ENCODE results near the gene STK32C. TPM values are rescaled to one million over a fixed set of nuclear protein-coding genes. Genes with fewer than 3 reads are reported as not detected.

The STK32C gene
- total RNA-seq, 6 donors from 2014 or later = 4.8 to 18.3 (median 15.6) TPM

GRCh38 chr10:132263866-132264265 lies 43.9 kb downstream of the STK32C start:
- DNase-seq = peak in 1 of 2 donors; percentile 47
- Histone ChIP-seq H3K27ac (no peak overlapping the region), H3K4me3 (no peak overlapping the region), H3K4me1 (peaks cover 0 to 21% (median 13%) of the 10 kb centered on the region in 4 donors), H3K9me3 (no peaks in the 10 kb centered on the region), H3K36me3 (no peaks in the 10 kb centered on the region), H3K27me3 (no peaks in the 10 kb centered on the region)
- TF ChIP-seq POLR2AphosphoS5 (IDR thresholded peaks at IDR 0.05) (no peak), POLR2A (IDR thresholded peaks at IDR 0.05) (no peak), EP300 (IDR thresholded peaks at IDR 0.05) (no peak)
- TF ChIP-seq, protein P1, sequence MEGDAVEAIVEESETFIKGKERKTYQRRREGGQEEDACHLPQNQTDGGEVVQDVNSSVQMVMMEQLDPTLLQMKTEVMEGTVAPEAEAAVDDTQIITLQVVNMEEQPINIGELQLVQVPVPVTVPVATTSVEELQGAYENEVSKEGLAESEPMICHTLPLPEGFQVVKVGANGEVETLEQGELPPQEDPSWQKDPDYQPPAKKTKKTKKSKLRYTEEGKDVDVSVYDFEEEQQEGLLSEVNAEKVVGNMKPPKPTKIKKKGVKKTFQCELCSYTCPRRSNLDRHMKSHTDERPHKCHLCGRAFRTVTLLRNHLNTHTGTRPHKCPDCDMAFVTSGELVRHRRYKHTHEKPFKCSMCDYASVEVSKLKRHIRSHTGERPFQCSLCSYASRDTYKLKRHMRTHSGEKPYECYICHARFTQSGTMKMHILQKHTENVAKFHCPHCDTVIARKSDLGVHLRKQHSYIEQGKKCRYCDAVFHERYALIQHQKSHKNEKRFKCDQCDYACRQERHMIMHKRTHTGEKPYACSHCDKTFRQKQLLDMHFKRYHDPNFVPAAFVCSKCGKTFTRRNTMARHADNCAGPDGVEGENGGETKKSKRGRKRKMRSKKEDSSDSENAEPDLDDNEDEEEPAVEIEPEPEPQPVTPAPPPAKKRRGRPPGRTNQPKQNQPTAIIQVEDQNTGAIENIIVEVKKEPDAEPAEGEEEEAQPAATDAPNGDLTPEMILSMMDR (IDR thresholded peaks at IDR 0.05) = no peak
- no peak for ATAC-seq (ENCODE audit: low FRiP score in 2 of 2)
- WGBS, 2 donors = 86 to 92% methylated on average over 9 of the region's 9 CpGs

DNA sequence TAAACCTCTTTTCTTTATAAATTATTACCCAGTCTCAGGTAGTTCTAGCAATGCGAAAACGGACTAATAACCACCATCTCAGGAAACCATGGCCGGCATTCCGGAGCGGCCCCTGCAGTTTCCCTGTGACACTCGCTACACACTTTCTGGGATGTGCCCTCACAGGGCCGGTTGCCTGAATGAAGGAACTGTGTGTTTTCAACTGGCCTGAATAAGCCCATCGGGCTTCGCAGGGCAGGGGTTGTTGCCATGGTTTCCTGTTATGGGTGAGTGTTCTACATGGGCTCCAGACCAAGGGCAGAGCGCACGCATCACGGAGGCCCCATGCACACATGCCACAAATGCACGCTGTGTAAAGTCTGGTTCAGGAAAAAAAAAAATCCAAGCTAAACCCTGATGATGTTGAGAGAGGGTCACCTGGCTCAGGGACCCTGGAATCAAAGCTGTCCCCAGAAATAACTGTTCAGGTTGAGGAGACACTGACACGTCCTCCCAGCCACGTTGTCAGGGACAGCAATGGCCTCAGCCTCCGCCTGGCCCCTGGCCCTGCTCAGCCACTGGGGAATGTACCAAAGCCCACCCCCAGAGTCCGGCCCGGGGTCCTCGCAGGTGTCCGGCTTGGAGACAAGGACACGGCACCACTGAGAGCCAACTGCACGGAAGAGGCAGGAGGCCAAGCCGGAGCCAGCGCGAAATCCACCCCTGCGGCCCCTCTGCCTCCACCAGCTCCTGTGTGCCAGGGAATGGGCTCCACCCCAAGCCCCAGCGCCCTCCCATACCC lies 47.9 kb downstream of the STK32C start:
- 89 to 91% methylated on average over 22 to 27 of the region's 27 CpGs for WGBS, 2 donors
- no peak for DNase-seq

DNA sequence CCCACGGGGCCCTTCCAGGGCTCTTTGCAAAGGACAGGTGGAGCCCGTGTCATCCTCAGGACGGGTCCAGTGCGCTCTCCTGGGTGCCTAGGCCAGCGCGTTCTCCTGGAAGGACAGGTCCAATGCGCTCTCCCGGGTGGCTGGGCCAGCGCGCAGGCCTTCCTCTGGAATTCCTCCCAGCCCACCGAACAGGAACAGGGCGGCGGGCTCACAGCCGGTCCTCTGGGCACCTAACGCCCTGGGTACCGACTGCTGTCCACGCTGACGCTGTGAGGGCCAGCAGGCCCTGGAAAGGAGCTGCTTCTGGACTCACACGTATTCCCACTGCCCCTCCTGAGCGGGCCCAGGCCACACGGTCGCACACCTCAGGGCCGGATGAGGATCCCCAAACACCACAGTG lies 49.3 kb downstream of the STK32C start:
- peak in 1 of 2 donors; percentile 74 for DNase-seq

More for the DNA sequence above, 47.9 kb downstream of the STK32C start:
- Histone ChIP-seq H3K4me3 (no peak overlapping the region), H3K9me3 (no peaks in the 10 kb centered on the region), H3K27ac (no peak overlapping the region), H3K36me3 (no peaks in the 10 kb centered on the region), H3K27me3 (no peaks in the 10 kb centered on the region), H3K4me1 (peaks cover 0 to 18% (median 0%) of the 10 kb centered on the region in 4 donors)
- no peak for TF ChIP-seq POLR2AphosphoS5 (IDR thresholded peaks at IDR 0.05)
- TF ChIP-seq, protein P1 (IDR thresholded peaks at IDR 0.05) = no peak
- TF ChIP-seq EP300 (IDR thresholded peaks at IDR 0.05) = no peak
- TF ChIP-seq POLR2A (IDR thresholded peaks at IDR 0.05) = no peak
- ATAC-seq (ENCODE audit: low FRiP score in 2 of 2) = no peak

GRCh38 chr10:132257907-132258306 lies 49.8 kb downstream of the STK32C start:
- peaks cover 0 to 21% (median 0%) of the 10 kb centered on the region in 4 donors for H3K4me1 ChIP-seq
- H3K4me3 ChIP-seq = no peak overlapping the region
- TF ChIP-seq POLR2AphosphoS5 (IDR thresholded peaks at IDR 0.05) = no peak
- TF ChIP-seq EP300 (IDR thresholded peaks at IDR 0.05) = no peak
- TF ChIP-seq, protein P1 (IDR thresholded peaks at IDR 0.05) = no peak
- no peak for TF ChIP-seq POLR2A (IDR thresholded peaks at IDR 0.05)
- no peaks in the 10 kb centered on the region for H3K27me3 ChIP-seq
- no peak overlapping the region for H3K27ac ChIP-seq
- H3K36me3 ChIP-seq = no peaks in the 10 kb centered on the region
- DNase-seq (peak in 1 of 2 donors; percentile 46), ATAC-seq (ENCODE audit: low FRiP score in 2 of 2) (no peak)
- H3K9me3 ChIP-seq = no peaks in the 10 kb centered on the region
- 98% methylated on average over 9 of the region's 9 CpGs; no CpG with 5 or more reads in 1 of the 2 donors for WGBS, 2 donors

More for the DNA sequence above, 49.3 kb downstream of the STK32C start:
- Histone ChIP-seq H3K36me3 (no peaks in the 10 kb centered on the region), H3K27me3 (no peaks in the 10 kb centered on the region), H3K9me3 (no peaks in the 10 kb centered on the region), H3K4me3 (no peak overlapping the region), H3K27ac (no peak overlapping the region), H3K4me1 (peaks cover 0 to 21% (median 0%) of the 10 kb centered on the region in 4 donors)
- ATAC-seq (ENCODE audit: low FRiP score in 2 of 2) = no peak
- TF ChIP-seq EP300 (IDR thresholded peaks at IDR 0.05) (no peak), POLR2AphosphoS5 (IDR thresholded peaks at IDR 0.05) (no peak), POLR2A (IDR thresholded peaks at IDR 0.05) (no peak)
- TF ChIP-seq, protein P1 (IDR thresholded peaks at IDR 0.05) = no peak
- 87 to 89% methylated on average over 10 to 23 of the region's 23 CpGs for WGBS, 2 donors

Data from upper lobe of left lung (tissue), 6 donors.